ENCODE data around the gene SYNM. TPM values are rescaled to one million over a fixed set of nuclear protein-coding genes. Genes with fewer than 3 reads are reported as not detected.
"Not testable (repeated sequence)": the region's sequence is repeated elsewhere in the genome, so short reads cannot be mapped to it uniquely, and the experiment has no call there.

The SYNM gene
- total RNA-seq, 1 donor from 2014 or later = 0.79 TPM

- intact Hi-C loops (cut with micrococcal nuclease) = loop anchor here (10.0 kb wide), 2 partner anchors 268 to 628 kb away; partner anchors contain the start of gene LYSMD4
- Mint-ChIP-seq H3K27ac (peak overlapping the region; percentile 36), H3K36me3 (ENCODE audit: low read depth) (no peaks in the 10 kb centered on the region), H3K4me1 (peaks cover 14% of the 10 kb centered on the region), H3K4me3 (peak overlapping the region; percentile 75), H3K27me3 (peaks cover 35% of the 10 kb centered on the region), H3K9me3 (no peaks in the 10 kb centered on the region)
- DNase-seq = peak; percentile 72
Measured at GRCh38 chr15:99106417-99107220, 1.7 kb downstream of the SYNM start.

GRCh38 chr15:99108993-99109392, 4.1 kb downstream of the SYNM start:
- no peaks in the 10 kb centered on the region for H3K9me3 Mint-ChIP-seq
- intact Hi-C loops (cut with micrococcal nuclease) = loop anchor here (10.0 kb wide), 2 partner anchors 266 to 626 kb away; partner anchors contain the start of gene LYSMD4
- no peak overlapping the region for H3K27ac Mint-ChIP-seq
- peaks cover 19% of the 10 kb centered on the region for H3K27me3 Mint-ChIP-seq
- H3K36me3 Mint-ChIP-seq (ENCODE audit: low read depth) = no peaks in the 10 kb centered on the region
- DNase-seq = no peak
- H3K4me1 Mint-ChIP-seq = peaks cover 14% of the 10 kb centered on the region
- no peak overlapping the region for H3K4me3 Mint-ChIP-seq

- Mint-ChIP-seq H3K36me3 (ENCODE audit: low read depth) (no peaks in the 10 kb centered on the region), H3K27ac (no peak overlapping the region), H3K4me3 (no peak overlapping the region), H3K9me3 (no peaks in the 10 kb centered on the region), H3K4me1 (peaks cover 14% of the 10 kb centered on the region), H3K27me3 (peaks cover 17% of the 10 kb centered on the region)
- intact Hi-C loops (cut with micrococcal nuclease) = loop anchor here (10.0 kb wide), 2 partner anchors 265 to 625 kb away; partner anchors contain the start of gene LYSMD4
- DNase-seq = no peak
Measured at GRCh38 chr15:99109555-99110021, 4.7 kb downstream of the SYNM start.

- no peak for DNase-seq
- H3K4me3 Mint-ChIP-seq = no peak overlapping the region
- H3K36me3 Mint-ChIP-seq (ENCODE audit: low read depth) = no peaks in the 10 kb centered on the region
- H3K9me3 Mint-ChIP-seq = no peaks in the 10 kb centered on the region
- H3K4me1 Mint-ChIP-seq = peaks cover 14% of the 10 kb centered on the region
- intact Hi-C loops (cut with micrococcal nuclease) = no loop called here
- H3K27ac Mint-ChIP-seq = no peak overlapping the region
- H3K27me3 Mint-ChIP-seq = peaks cover 16% of the 10 kb centered on the region
Measured at GRCh38 chr15:99110093-99110492, 5.2 kb downstream of the SYNM start.

GRCh38 chr15:99110581-99111320, 5.9 kb downstream of the SYNM start:
- intact Hi-C loops (cut with micrococcal nuclease) = no loop called here
- peaks cover 16% of the 10 kb centered on the region for H3K27me3 Mint-ChIP-seq

GRCh38 chr15:99111641-99112040, 6.8 kb downstream of the SYNM start:
- intact Hi-C loops (cut with micrococcal nuclease); H3K36me3 Mint-ChIP-seq (ENCODE audit: low read depth); H3K27ac Mint-ChIP-seq; H3K4me3 Mint-ChIP-seq; H3K4me1 Mint-ChIP-seq; H3K9me3 Mint-ChIP-seq; DNase-seq: not testable (repeated sequence)
- H3K27me3 Mint-ChIP-seq = peaks cover 11% of the 10 kb centered on the region

More at GRCh38 chr15:99110581-99111320, 5.9 kb downstream of the SYNM start:
- Mint-ChIP-seq H3K36me3 (ENCODE audit: low read depth) (no peaks in the 10 kb centered on the region), H3K27ac (no peak overlapping the region), H3K4me3 (no peak overlapping the region), H3K4me1 (peaks cover 14% of the 10 kb centered on the region), H3K9me3 (no peaks in the 10 kb centered on the region)
- no peak for DNase-seq

- Mint-ChIP-seq H3K27me3 (peaks cover 5% of the 10 kb centered on the region), H3K27ac (no peak overlapping the region), H3K36me3 (ENCODE audit: low read depth) (no peaks in the 10 kb centered on the region), H3K9me3 (no peaks in the 10 kb centered on the region), H3K4me3 (no peak overlapping the region), H3K4me1 (peaks cover 3% of the 10 kb centered on the region)
- intact Hi-C loops (cut with micrococcal nuclease) = no loop called here
- DNase-seq = no peak
Measured at GRCh38 chr15:99113547-99114271, 8.8 kb downstream of the SYNM start.

- DNase-seq = no peak
- Mint-ChIP-seq H3K36me3 (ENCODE audit: low read depth) (no peaks in the 10 kb centered on the region), H3K4me3 (no peak overlapping the region), H3K27ac (no peak overlapping the region), H3K9me3 (no peaks in the 10 kb centered on the region), H3K27me3 (peaks cover 1% of the 10 kb centered on the region), H3K4me1 (peaks cover 3% of the 10 kb centered on the region)
- intact Hi-C loops (cut with micrococcal nuclease) = no loop called here
Measured at GRCh38 chr15:99114511-99115299, 9.8 kb downstream of the SYNM start.

GRCh38 chr15:99115300-99116215, 10.7 kb downstream of the SYNM start:
- H3K27me3 Mint-ChIP-seq = peaks cover 1% of the 10 kb centered on the region
- H3K4me3 Mint-ChIP-seq = no peak overlapping the region
- intact Hi-C loops (cut with micrococcal nuclease) = no loop called here
- no peaks in the 10 kb centered on the region for H3K36me3 Mint-ChIP-seq (ENCODE audit: low read depth)
- DNase-seq = no peak
- no peak overlapping the region for H3K27ac Mint-ChIP-seq
- no peaks in the 10 kb centered on the region for H3K9me3 Mint-ChIP-seq
- H3K4me1 Mint-ChIP-seq = peaks cover 3% of the 10 kb centered on the region

GRCh38 chr15:99117111-99117510, 12.2 kb downstream of the SYNM start:
- Mint-ChIP-seq H3K4me3 (no peak overlapping the region), H3K27me3 (peaks cover 1% of the 10 kb centered on the region), H3K9me3 (no peaks in the 10 kb centered on the region), H3K36me3 (ENCODE audit: low read depth) (no peaks in the 10 kb centered on the region), H3K27ac (no peak overlapping the region), H3K4me1 (no peaks in the 10 kb centered on the region)
- DNase-seq = no peak
- intact Hi-C loops (cut with micrococcal nuclease) = no loop called here

- intact Hi-C loops (cut with micrococcal nuclease) = no loop called here
- H3K36me3 Mint-ChIP-seq (ENCODE audit: low read depth) = no peaks in the 10 kb centered on the region
- peaks cover 1% of the 10 kb centered on the region for H3K27me3 Mint-ChIP-seq
- no peaks in the 10 kb centered on the region for H3K9me3 Mint-ChIP-seq
- no peak overlapping the region for H3K27ac Mint-ChIP-seq
- no peak overlapping the region for H3K4me3 Mint-ChIP-seq
- no peaks in the 10 kb centered on the region for H3K4me1 Mint-ChIP-seq
- DNase-seq = no peak
Measured at GRCh38 chr15:99117563-99118257, 12.8 kb downstream of the SYNM start.

- Mint-ChIP-seq H3K36me3 (ENCODE audit: low read depth) (no peaks in the 10 kb centered on the region), H3K27me3 (no peaks in the 10 kb centered on the region), H3K27ac (no peak overlapping the region), H3K4me1 (no peaks in the 10 kb centered on the region), H3K9me3 (no peaks in the 10 kb centered on the region), H3K4me3 (no peak overlapping the region)
- intact Hi-C loops (cut with micrococcal nuclease) = no loop called here
- DNase-seq = no peak
Measured at GRCh38 chr15:99118258-99118632, 13.4 kb downstream of the SYNM start.
